Measurements from ENCODE around the gene SERINC5. TPM values are rescaled to one million over a fixed set of nuclear protein-coding genes. Genes with fewer than 3 reads are reported as not detected.
"Not testable (repeated sequence)": the region's sequence is repeated elsewhere in the genome, so short reads cannot be mapped to it uniquely, and the experiment has no call there.

SERINC5 gene
- polyA plus RNA-seq, 4 donors, result 26.2 to 58.1 (median 53.0) TPM

GRCh38 chr5:80204808-80205614, 50.8 kb downstream of the SERINC5 start:
- DNase-seq (ENCODE audit: low read depth in 4 of 4, low spot score in 3 of 4), result no peak

- DNase-seq (ENCODE audit: low read depth in 4 of 4, low spot score in 3 of 4), result not testable (repeated sequence)
Measured at GRCh38 chr5:80201763-80202162, 54.1 kb downstream of the SERINC5 start.

- DNase-seq (ENCODE audit: low read depth in 4 of 4, low spot score in 3 of 4), result no peak
Measured at GRCh38 chr5:80198920-80199319, 56.9 kb downstream of the SERINC5 start.

GRCh38 chr5:80198399-80198798, 57.4 kb downstream of the SERINC5 start:
- no peak for DNase-seq (ENCODE audit: low read depth in 4 of 4, low spot score in 3 of 4)

GRCh38 chr5:80195837-80196400, 59.9 kb downstream of the SERINC5 start:
- no peak for DNase-seq (ENCODE audit: low read depth in 4 of 4, low spot score in 3 of 4)

- no peak for DNase-seq (ENCODE audit: low read depth in 4 of 4, low spot score in 3 of 4)
Measured at GRCh38 chr5:80194468-80194867, 61.4 kb downstream of the SERINC5 start.

GRCh38 chr5:80193401-80193800, 62.4 kb downstream of the SERINC5 start:
- no peak for DNase-seq (ENCODE audit: low read depth in 4 of 4, low spot score in 3 of 4)

- no peak for DNase-seq (ENCODE audit: low read depth in 4 of 4, low spot score in 3 of 4)
Measured at GRCh38 chr5:80192507-80193241, 63.2 kb downstream of the SERINC5 start.

- DNase-seq (ENCODE audit: low read depth in 4 of 4, low spot score in 3 of 4), result no peak
Measured at GRCh38 chr5:80191991-80192398, 63.9 kb downstream of the SERINC5 start.

GRCh38 chr5:80191397-80191796, 64.5 kb downstream of the SERINC5 start:
- no peak for DNase-seq (ENCODE audit: low read depth in 4 of 4, low spot score in 3 of 4)

- DNase-seq (ENCODE audit: low read depth in 4 of 4, low spot score in 3 of 4), result no peak
Measured at GRCh38 chr5:80190960-80191359, 64.9 kb downstream of the SERINC5 start.

- no peak for DNase-seq (ENCODE audit: low read depth in 4 of 4, low spot score in 3 of 4)
Measured at GRCh38 chr5:80189701-80190100, 66.1 kb downstream of the SERINC5 start.

GRCh38 chr5:80189201-80189600, 66.6 kb downstream of the SERINC5 start:
- no peak for DNase-seq (ENCODE audit: low read depth in 4 of 4, low spot score in 3 of 4)

- DNase-seq (ENCODE audit: low read depth in 4 of 4, low spot score in 3 of 4), result no peak
Measured at GRCh38 chr5:80187421-80188090, 68.3 kb downstream of the SERINC5 start.

- not testable (repeated sequence) for DNase-seq (ENCODE audit: low read depth in 4 of 4, low spot score in 3 of 4)
Measured at GRCh38 chr5:80185535-80185934, 70.3 kb downstream of the SERINC5 start.

- DNase-seq (ENCODE audit: low read depth in 4 of 4, low spot score in 3 of 4), result no peak
Measured at GRCh38 chr5:80185095-80185494, 70.8 kb downstream of the SERINC5 start.

- DNase-seq (ENCODE audit: low read depth in 4 of 4, low spot score in 3 of 4), result no peak
Measured at GRCh38 chr5:80184235-80185023, 71.4 kb downstream of the SERINC5 start.

GRCh38 chr5:80183728-80184234, 72.1 kb downstream of the SERINC5 start:
- not testable (repeated sequence) for DNase-seq (ENCODE audit: low read depth in 4 of 4, low spot score in 3 of 4)

- no peak for DNase-seq (ENCODE audit: low read depth in 4 of 4, low spot score in 3 of 4)
Measured at GRCh38 chr5:80182809-80183580, 72.9 kb downstream of the SERINC5 start.

Data from left renal pelvis (tissue), 4 donors.